GM18508 (cell line): Measurements from ENCODE around the gene ROBO3.

Source experiments
- ATAC-seq: cut with Tn5 transposase; IDR thresholded peaks from one replicate; pipeline ENCODE4 v1.9.1; 2021; ENCODE audit warnings: moderate number of reproducible peaks; ENCODE audit not compliant: insufficient read depth, unreplicated experiment

Gene ROBO3

DNA sequence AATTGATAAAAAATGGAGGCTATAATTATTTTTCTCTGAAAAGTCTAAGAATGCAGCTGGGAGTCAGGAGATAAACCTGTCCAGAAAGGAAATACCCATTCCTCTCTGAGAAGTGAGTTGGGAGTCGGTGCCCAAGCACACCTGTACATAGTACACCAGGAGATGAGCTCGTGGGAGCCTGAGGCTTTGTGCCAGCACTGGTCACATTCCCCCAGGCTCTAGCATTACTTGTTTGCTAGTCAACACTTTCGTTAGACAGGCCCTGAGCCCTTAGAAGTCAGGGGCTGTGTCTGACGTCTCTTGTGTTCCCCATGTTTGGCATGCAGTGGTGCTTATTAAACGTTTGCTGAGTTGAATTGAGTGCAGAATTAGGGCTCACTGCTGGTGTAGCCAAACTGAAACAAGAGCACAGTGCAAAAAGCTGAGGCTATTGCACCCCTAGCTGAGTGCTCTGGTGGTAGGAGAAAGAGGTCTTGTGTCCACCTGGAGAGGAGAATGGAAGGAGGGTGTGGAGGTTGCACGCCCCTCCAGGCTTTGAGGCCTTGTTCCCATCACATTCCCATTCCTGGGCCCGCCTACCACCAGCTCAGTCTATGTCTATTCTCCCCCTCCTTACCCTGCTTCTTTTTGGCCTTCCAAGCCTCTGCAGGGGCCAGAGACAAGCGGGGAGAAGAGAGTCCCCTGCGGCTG is 25.6 kb downstream of the ROBO3 start:
- ATAC-seq = no peak

DNA sequence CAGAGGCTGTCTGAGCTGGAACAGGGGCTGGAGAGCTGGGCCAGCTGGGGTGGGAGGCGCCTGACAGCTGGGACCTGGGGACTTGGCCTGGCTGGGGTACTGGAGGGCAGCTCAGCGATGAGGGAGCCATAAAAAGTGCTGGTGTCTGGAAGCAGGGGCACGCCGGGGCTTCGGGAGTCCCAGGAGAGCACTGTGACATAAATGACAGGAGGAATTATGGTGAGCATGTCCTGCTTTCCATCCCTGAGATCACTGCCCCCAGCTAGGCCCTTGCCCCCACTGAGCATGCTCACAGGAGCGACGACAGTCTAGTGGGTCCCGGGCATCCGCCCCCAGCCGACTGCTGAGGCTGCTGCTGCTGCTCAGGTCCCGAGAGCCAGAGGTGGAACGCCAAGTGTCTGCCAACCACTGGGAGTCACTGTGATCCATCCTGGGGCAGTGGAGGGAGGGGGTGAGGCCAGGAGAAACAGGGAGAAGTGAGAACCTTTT is 26.2 kb downstream of the ROBO3 start:
- no peak for ATAC-seq

DNA sequence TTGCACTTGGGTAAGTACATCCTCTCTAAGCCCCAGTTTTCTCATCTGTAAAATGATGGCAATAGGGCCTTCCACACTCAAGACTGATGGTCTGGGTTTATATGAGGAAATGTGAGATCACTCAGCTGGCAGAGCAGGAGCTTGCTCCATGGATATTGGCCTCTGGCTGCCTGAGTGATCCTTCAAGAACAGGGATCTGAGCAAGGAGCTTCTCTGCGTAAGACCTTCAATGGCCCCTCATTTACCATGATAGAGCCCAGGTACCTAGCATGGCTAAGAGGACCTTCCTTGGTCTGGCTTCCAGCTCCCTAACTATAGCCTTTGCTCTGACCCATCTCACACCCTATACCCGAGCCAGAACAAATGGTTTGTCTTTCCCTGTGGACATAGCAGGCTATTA is 26.9 kb downstream of the ROBO3 start:
- no peak for ATAC-seq

DNA sequence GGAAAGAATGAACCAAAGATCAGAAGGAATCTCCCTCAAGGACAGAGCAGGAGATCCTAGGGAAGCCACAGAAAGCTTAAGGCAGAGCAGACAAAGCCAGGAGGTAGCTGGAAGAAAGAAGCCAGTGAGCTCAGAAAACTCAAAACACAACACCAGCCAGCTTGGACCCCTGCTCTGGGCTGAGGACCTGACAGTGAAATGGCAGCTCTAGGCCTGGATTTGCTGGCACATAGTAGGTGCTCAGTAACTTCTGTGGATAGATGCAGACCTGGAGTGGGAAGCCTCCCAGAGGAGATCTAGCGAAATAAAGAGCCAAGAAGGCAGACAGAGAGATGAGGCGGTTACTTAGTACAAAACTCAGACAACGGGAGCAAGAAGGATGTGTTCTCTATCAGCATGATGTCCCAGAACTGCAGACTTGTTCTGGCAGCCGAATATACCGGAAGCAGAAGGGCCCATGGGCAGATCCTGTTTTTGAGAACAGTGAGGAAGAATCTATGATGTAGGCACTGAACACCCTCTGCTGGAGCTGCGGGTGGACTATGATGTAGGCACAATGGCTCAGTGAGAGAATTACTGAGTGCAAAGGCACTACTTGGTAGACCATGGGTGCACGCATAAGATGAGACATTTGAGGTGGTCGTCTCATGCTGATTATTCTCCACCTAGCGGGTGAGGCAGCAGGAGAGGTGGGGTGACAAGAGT is 27.7 kb downstream of the ROBO3 start:
- no peak for ATAC-seq

DNA sequence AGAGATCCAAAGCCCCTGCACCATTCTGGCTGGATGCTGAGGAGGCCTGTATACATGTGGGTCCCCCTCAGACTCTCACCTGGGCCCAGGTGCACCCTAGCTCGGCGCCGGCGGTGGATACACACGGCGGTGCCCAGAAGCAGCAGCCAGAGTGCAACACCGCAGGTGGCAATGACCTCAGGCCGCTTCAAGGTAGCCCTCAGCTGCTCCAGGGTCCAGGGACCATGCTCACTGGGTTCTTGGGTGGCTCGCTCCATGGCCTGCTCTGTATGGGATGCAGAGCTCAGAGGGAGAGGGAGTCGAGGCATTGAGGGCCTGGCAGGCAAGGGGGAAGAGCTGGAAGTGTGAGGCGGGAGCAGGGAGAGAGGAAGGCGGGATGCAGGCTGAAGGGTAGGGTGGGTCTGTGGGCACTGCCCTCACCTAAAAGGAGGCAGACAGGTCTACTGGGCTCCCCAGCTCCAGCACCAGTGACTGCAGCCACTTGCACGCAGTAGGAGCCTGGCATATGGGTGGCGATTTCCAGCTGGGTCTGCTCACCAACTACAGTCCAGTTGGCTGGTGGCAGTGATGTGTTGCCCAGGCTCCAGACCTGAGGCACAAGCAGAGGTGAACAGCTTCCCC is 28.7 kb downstream of the ROBO3 start:
- no peak for ATAC-seq

DNA sequence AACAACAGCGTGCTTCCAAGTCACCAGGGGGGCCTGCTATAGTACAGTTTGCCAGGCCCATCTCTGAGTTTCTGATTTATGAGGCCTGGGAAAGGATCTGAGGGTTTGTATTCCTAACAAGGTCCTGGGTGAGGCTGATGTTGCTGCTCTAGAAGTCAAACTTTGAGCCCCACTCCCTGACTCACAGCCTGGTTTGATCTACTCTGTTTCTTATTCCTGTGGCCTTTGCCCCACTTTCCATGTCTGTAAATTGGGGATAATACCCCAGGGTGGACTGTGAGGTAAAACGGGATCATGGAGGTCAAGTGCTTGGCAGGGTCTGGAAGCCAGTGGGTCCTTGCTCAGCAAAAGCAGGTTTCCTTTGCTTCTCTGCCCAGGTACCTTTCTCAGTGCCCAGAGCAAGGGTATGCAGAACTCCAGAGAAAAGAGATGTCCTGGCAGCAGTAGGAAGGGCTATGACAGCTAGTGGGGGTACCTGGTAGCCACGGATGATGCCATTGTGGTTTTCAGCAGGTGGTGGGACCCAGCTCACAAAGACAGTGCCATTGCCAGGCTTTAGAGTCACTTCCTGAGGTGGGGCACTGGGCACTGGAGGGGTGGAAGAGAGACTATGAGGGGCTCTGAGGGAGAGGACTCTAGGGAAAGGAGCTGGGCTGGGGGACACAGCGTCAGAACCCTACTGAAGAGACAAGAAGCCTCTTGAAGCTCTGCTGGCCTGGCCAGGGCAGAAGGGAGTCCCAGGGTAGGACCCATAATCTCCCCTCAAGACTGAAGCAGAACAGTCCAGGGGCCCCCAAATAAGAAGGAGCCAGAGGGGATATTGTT is 29.6 kb downstream of the ROBO3 start:
- ATAC-seq = no peak

DNA sequence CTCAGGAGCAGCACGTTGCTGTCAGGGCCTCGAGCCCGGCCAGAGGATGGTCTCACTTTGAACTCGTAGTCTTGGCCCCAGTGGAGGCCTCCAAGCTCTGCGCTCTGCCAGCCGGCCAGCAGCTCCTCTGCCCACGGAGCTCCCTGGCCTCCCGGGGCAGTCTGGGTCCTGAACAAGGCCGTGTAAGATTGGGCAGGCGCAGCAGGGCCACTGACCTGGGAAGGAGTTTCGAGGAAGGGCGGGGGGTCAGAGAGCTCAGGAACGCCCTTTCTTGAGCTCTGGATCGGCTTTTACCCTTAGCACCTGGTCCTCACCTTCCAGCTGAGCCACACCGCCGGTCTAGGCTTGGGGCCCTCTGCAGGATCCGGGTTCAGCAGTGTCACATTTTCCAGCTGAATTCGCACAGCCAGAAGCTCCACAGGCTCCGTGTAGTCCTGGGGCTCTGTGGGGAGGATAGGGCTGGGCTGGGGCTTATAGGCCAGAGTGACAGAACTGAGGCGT is 30.3 kb downstream of the ROBO3 start:
- no peak for ATAC-seq

DNA sequence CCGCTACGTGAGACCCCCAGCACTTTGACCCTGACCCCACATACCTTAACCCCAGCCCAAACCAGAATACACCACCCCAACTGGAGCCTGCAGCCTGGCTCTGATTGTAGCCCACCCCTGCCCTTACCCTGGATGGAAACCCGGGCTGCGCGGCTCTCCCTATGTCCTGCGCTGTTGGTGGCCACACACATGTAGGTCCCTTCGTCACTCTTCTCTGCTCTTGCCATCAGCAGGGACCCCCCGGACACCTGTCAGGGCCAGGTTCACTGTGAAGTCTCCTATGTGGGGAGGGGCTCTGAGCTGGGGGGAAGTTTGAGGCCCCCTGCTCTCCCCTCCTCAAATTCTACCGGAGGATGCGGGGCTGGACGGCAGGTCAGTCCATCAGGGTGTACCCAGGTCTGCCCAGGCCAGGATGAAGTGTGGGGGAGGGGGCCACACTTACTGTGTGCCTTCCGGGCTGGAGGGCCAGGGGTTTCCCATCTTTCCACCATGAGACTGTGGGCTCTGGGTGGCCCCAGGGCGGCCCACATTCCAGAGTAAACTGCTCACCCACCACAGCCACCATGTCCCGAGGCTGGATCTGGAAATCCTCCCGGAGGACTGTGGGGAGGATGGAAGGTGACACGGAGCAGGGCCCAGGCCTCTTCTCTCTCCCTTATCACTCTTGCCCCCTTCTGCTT is 31.0 kb downstream of the ROBO3 start:
- ATAC-seq = no peak

DNA sequence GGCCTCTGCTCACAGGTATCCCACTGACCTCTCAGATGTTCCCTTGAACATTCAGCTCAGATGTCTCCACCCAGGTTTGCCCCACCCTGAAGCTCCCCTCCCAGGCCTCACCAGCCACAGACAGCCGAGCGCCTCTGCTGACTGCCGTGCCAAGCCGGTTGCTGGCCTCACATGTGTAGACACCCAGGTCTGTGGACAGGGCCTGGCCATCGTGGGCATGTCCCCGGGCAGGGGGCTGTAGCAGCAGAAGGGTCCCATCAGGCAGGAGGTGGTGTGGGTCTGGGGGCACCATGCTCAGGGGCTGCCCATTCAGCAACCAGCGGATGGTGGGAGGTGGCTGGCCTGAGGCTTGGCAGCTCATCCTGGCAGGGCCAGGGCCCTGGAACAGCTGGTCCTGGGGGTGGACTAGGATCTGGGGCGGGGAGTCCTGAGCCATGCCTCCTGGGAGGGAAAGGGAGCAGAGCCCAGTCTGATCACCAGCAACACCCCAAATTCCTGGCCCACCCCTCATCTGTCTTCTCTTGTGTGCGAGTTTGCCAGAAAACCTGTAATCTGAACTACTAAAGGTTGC is 31.7 kb downstream of the ROBO3 start:
- ATAC-seq = no peak

DNA sequence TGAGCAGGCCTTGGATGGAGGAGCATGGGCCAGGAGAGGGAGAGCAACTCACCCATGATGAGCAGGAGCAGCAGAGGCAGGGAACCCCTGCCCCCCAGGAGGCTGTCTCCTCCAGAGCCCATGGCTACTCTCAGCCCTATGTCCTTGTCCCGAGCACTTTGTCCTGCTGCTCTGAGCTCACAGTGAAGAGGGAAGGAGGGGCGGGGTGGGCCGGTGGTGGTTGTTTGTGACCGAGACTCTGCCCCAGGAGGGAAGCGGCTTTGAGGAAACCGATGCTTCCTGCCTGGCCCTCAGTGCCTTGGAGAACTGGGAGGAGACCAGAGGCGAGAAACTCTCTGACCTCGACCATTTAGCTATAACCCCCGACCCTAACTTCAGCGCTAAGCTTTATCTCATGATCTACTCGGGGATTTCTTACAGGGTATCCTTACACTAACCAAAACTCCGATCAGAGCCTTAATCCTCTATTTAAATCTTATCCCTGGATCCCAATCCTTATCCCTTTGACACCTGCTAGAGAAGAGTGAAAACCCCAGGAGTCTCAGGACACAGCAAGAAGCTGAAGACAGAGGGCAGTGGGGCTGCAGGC is 32.5 kb downstream of the ROBO3 start, which contains the start of gene ROBO4:
TSS of gene ROBO4 (minus strand) at position 192 of the 589 bp plus-strand sequence. CDS start at position 122, 70 bp downstream.
- ATAC-seq = no peak

DNA sequence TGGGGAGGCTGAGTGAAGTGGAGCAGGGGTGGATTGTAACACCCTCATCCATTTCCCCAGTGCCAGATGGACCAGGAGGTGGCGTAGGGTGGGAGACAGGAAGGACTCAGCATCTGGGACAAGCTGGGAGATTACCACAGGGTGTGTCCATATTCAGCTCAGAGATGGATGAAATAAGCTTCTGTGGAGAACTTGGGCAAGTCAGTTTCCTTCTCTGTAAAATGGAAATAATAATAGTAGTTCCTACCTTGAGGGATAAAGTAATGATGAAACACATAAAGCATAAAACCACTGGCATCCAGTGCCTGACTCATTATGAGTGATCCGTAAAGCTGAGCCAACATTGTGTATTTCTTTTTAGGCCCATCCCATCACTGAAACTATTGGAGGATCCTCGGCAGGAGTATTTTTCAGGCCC is 33.0 kb downstream of the ROBO3 start:
- no peak for ATAC-seq

DNA sequence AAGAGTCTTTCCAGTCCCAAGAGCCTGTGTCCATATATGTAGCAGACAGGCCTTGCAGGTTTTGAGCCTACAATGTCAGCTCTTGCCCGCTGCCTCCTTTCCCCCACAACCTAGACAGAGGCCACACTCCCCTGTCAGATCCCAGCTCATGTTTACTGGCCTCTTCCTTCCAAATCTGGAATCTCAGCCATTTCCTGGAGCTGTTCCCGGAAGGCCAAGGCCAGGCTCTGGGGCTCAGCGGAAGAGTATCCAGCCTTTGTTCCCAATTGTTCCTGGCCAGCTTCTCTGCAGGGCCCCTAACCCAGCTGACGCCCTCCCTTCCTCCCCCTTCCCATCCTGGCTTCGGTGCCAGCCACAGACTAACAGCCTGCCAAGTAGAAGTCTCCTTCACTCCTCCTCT is 33.5 kb downstream of the ROBO3 start:
- no peak for ATAC-seq

DNA sequence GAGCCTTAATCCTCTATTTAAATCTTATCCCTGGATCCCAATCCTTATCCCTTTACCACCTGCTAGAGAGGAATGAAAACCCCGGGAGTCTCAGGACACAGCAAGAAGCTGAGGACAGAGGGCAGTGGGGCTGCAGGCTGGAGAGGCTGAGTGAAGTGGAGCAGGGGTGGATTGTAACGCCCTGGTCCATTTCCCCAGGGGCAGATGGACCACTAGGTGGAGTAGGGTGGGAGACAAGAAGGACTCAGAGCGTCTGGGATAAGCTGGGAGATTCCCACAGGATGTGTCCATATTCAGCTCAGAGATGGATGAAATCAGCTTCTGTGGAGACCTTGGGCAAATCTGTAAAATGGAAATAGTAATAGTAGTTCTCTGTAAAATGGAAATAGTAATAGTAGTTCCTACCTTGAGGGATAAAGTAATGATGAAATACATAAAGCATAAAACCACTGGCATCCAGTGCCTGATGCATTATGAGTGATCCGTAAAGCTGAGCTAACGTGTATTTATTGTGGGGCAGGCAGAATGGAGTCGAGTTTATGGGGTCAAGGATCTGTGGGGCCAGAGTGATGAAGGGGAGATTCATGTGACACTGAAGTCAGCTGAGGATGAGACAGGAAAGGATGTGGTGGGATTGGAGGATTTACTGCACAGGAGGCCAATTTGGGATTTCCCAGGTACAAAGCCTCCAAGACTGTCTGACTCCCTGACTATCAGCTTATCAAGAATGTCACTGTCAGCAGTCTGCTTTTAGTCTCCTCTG is 34.3 kb downstream of the ROBO3 start:
- no peak for ATAC-seq

DNA sequence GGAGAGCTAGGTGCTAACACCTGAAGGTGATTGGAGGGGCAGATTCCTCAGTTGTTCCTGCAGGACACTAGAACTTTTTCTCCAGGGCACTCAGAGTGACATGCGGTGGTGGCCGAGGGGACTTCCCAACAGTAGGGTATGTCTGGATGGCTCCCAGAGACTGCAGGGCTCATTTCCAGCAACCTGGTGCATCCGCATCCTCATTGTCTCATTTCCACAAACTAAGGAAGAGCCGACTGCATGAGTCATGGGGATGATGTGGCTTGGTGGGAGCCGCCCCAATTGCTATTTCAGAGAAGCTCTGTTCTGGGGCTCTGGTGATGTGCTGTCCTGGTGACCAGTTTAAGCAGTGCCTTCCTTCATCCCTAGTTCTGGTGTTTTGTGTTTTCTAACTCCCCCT is 35.2 kb downstream of the ROBO3 start:
- ATAC-seq = no peak

DNA sequence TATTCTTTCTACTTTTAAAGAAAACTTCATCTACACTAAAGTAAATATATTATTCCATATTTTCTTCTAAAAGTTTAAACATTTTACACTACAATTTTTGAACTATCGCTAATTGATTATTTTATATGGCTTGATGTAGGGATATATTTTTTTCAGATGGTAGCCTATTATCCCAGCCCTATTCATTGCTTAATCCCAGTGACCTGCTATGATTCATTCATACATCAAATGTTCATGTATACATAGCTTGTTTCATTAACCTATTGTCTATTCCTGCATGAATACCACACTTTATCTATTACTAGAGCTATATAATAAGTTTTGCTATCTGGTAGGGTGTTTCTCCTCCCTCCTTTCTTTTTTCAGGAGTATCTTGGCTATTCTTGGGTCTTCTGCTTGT is 37.4 kb downstream of the ROBO3 start:
- ATAC-seq = no peak

DNA sequence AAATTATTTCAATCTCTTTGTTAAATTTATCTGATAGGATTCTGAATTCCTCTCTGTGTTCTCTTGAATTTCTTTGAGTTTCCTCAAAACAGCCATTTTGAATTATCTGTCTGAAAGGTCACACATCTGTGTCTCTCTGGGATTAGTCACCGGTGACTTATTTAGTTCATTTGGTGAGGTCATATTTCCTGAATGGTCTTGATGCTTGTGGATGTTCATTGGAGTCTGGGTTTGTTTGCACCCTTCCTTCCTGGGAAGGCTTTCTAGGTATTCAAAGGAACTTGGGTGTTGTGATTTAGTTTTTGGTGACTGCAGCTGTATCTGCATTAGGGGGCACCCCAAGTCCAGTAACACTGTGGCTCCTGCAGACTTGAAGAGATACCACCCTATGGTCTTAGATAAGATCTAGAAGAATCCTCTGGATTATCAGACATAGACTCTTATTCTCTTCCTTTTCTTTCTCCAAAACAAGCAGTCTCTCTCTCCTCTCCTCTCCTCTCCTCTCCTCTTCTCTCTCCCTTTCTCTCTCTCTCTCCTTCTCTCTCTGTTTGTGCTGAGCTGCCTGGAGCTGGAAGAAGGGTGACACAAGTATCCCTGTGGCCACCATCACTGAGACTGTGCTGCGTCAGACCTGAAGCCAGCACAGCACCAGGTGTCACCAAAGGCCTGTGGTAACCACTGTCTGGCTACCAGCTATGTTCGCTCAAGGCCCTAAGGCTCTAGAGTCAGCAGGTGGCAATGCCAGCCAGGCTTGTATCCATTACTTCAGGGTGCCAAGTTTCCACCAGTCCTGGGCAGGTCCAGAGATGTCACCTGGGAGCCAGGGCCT is 50.5 kb downstream of the ROBO3 start:
- no peak for ATAC-seq

DNA sequence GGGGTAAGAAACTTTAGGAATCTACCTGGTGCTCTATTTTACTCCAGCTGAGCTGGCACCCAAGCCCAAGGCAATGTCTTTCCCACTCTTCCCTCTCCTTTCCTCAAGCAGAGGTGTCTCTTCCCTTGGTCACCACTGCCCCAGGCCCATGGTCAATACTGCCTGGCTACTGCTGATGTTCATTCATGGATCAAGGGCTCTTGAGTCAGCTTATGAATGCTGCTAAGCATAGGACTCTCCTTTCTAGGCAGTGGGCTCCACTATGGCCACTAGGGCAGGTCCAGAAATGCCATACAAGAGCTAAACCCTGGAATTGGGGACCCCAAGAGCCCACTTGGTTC is 51.1 kb downstream of the ROBO3 start:
- no peak for ATAC-seq
